ENCODE results near the gene FAM118B.

The FAM118B gene

GRCh38 chr11:126211236-126212088 lies at the start of gene FAM118B, which contains the start of gene RPUSD4:
Gene FAM118B, plus strand, starts transcription at chr11:126211782. Its CDS starts 23,220 bp downstream, at chr11:126235002.
Gene RPUSD4, minus strand, starts transcription at chr11:126211650. Its CDS starts 12 bp downstream, at chr11:126211638.
- DNase-seq (ENCODE audit: low read depth), result peak; percentile 97

DNA sequence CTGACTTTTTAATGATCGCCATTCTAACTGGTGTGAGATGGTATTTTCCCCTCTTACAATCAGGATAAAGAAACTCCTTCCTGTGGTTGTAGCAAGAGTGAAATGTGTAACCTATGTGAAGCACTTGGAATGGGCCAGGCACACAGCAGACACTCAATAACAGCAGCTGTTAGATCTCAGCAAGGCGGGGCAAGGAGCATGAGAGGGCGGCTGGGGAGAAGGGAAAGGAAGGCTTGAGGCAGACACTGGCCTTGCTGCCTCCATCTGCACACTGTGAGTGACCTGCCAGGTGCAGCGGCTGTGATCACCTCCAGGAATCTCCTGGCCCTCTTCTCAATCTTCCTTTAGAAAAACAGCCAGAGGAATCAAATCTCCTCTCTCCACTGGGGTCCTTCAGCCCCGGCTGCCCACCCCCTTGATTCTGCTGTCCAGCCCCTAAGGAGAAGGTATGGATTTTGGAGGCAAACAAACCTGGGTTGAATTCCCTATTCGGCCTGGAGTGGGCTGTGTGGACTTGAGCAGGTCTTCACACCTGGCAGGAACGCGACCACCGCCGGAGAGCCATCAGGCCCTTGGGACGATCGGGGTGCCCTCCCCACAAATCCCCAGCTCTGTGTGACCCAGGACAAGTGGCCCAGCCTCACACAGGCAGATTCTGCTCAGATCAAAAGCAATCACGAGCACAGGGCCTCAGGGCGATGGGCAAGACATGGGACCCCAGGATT lies 49.1 kb upstream of the FAM118B start:
- no peak for DNase-seq (ENCODE audit: low read depth)

GRCh38 chr11:126163074-126163700 lies 48.4 kb upstream of the FAM118B start:
- DNase-seq (ENCODE audit: low read depth), result peak; percentile 82

GRCh38 chr11:126163779-126164178 lies 47.8 kb upstream of the FAM118B start:
- no peak for DNase-seq (ENCODE audit: low read depth)

GRCh38 chr11:126164781-126165180 lies 46.8 kb upstream of the FAM118B start:
- no peak for DNase-seq (ENCODE audit: low read depth)

- DNase-seq (ENCODE audit: low read depth), result no peak
These were observed 46.3 kb upstream of the FAM118B start for GRCh38 chr11:126165311-126165720.

- no peak for DNase-seq (ENCODE audit: low read depth)
These were observed 45.8 kb upstream of the FAM118B start for GRCh38 chr11:126165757-126166156.

DNA sequence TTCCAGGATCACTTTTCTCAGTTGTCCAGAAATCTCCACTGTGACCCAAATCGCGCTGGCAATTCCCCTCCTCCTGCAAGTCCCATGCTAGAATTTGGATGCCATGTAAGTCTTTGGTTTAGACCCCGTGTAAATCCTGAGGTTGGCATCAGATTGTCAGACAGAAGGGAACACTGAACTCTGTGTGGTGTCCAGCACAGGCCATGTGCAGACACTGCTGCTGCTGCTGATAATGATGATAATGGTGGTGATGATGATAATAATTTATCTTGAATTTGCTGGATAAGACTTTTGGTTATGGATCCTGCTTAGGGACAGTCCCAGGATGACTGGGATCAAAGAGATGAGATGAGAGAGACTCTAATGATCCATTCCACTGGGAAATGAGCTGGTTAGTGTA lies 45.2 kb upstream of the FAM118B start:
- no peak for DNase-seq (ENCODE audit: low read depth)

- DNase-seq (ENCODE audit: low read depth), result no peak
These were observed 44.1 kb upstream of the FAM118B start for GRCh38 chr11:126167488-126167887.

DNA sequence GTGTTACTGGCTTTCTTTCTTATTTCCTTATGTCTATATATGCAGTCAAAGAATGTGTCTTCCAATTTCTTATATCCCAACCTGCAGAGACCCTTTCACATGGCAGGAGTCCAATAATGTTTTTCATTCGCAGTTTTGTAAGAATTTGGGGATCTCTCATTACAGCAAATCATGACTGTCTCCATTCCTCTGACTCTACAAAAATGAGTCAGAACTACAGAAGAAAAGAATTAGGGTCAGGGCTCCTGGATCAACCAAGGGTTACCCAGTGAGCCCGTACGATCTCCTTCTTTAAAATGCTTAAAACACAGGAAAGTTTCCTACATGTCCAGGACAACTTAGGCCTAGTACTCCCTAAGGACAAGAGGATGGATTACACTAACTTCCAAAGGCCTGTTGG lies 42.3 kb upstream of the FAM118B start:
- no peak for DNase-seq (ENCODE audit: low read depth)

GRCh38 chr11:126172596-126173038 lies 39.0 kb upstream of the FAM118B start:
- DNase-seq (ENCODE audit: low read depth), result no peak

DNA sequence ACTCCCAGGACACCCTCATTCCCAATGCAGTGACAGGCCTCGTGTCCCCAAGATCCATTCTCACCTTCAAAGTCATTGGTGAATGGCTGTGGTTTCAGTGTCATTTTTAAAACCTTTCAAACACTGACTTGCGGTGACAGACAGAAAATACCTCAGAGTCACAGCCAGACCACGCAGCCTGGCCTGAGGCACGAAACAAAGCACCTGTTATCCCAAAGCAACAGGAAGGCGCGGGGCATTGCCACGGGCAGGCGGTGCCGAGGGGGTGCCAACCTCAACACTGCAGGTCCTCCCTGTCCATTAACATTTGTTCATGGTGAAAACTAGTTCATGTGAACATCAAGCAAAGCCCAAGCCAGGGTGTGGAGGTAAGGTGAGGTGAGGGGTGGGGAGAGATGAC lies 38.3 kb upstream of the FAM118B start:
- DNase-seq (ENCODE audit: low read depth), result no peak

DNA sequence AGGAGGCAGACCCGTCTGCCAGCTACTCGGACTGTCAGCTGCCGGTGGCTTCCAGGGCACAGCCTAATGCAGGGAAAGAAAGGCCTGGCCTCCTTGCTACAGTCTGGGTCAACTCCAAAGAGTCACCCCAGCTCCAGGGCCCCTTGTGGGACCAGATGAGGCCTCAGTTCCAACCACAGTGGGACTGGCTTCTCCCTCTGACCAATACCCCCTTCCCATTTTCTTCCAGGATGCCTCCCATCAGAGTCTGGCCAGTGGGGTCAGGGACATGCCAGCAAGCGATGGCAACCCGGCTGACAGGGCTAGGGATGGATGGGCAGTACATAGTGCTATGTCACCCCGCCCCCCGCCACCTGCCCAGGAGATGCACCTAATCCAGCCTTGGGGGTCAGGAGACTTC lies 36.8 kb upstream of the FAM118B start:
- no peak for DNase-seq (ENCODE audit: low read depth)

DNA sequence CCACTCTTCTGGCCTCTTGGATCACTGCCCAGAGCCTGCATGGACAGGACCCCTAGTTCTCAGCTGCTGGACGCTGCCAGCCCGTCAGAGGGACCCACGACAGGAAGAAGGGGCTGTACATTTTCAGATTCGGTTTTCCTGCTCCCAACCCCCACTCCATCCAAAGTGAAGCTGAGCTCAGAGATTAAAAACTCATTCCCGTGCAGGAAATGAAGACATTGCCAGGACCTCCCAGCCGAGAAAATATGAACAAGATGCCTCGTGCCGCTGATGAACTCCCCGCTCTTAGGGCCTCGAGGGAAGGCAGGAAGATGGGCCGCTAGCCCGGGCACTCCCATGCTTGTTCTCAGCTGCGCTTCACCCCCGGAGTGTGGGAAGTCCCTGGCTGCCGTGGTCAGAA lies 36.2 kb upstream of the FAM118B start:
- no peak for DNase-seq (ENCODE audit: low read depth)

DNA sequence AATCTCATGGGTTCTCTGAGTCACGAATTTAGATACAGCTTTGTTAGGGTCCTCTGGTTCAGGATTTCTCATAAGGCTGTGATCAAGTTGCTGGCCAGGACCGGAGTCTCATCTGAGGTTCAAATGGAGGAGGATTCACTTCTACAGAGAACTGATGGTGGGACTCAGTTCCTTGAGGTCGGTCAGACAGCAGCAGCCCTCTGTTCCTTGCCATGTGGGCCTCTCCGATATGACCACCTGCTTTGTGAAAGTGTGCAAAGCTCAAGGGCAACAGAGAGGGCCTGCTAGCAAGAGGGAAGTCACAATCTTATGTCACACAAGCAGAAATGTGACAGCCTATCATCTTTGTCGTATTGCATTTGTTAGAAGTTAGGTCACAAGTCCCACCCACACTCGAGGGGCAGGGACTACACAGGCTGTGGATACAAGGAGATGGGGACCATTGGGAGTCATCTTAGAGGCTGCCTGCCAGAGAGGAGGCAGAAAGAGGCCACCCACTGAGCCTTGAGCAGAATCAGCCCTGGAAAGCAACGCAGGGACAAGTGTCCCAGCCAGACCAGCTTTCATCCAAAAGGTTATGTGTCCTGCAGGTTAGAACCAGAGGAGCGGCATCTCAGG lies 34.6 kb upstream of the FAM118B start:
- no peak for DNase-seq (ENCODE audit: low read depth)

GRCh38 chr11:126181939-126182730 lies 29.4 kb upstream of the FAM118B start:
- DNase-seq (ENCODE audit: low read depth), result no peak

- DNase-seq (ENCODE audit: low read depth), result no peak
These were observed 28.7 kb upstream of the FAM118B start for GRCh38 chr11:126182787-126183445.

GRCh38 chr11:126185259-126186024 lies 26.1 kb upstream of the FAM118B start:
- no peak for DNase-seq (ENCODE audit: low read depth)

GRCh38 chr11:126186025-126186698 lies 25.4 kb upstream of the FAM118B start:
- no peak for DNase-seq (ENCODE audit: low read depth)
